GM10266 (cell line): ENCODE data around the gene KIN.
"Not testable (repeated sequence)": the region's sequence is repeated elsewhere in the genome, so short reads cannot be mapped to it uniquely, and the experiment has no call there.

Experiments used
- DNase-seq: peaks from one replicate; pipeline ENCODE4 v3.0.0; 2012; ENCODE audit errors: extremely low spot score
- CTCF ChIP-seq: IDR thresholded peaks from 2 replicates; pipeline ENCODE4 v1.5.1; 2012; ENCODE audit warnings: mild to moderate bottlenecking, low read depth; ENCODE audit not compliant: control insufficient read depth, insufficient read depth; ENCODE audit errors: missing control alignments

The KIN gene

DNA sequence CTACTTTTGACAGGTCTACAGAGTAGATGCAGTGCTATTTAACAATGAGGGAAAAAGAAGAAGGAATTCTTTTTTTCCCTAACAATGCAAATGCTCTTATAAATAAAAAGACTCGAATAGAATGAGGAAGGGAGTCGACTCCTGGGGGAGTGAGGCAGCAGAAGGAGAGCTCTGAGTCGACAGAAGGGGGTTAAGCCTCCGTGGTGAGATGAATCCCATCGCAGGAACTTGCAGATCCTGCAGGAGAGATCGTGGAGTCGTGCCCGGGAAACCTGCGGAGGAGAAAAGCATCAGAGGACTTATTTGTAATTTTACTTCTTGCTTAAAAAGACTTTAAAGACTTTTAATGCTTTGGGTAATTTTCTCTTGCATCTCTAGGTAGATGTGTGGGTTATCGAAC is 67.3 kb downstream of the KIN start:
- no peak for DNase-seq
- TF ChIP-seq CTCF: no peak

GRCh38 chr10:7718685-7719084 is 69.1 kb downstream of the KIN start:
- no peak for DNase-seq
- no peak for TF ChIP-seq CTCF

- TF ChIP-seq CTCF: no peak
- no peak for DNase-seq
Measured at GRCh38 chr10:7717767-7718166, 70.0 kb downstream of the KIN start.

GRCh38 chr10:7715515-7715914 is 72.3 kb downstream of the KIN start:
- no peak for DNase-seq
- no peak for TF ChIP-seq CTCF

GRCh38 chr10:7711075-7711474 is 76.7 kb downstream of the KIN start:
- not testable (repeated sequence) for DNase-seq

DNA sequence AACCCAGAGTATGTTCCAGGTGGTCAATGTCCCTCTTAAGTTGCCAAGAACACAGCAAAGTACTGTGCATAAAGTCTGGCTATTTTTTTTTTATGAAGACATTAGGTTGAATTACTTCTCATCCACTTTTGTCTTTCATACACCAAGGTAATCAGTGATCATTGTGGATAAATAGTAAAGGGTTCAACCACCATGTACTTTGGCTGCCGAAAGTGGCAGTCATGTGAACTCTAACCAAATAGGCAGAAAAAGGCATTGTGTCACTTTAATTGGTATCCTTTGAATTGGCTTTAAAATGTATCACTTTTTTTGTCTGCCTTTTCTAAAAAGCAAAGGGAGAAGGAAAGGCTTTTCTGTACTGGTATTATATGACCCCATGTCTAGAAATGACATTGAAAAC is 77.3 kb downstream of the KIN start:
- TF ChIP-seq CTCF: no peak
- no peak for DNase-seq

GRCh38 chr10:7708832-7709231 is 79.0 kb downstream of the KIN start:
- no peak for TF ChIP-seq CTCF
- no peak for DNase-seq

GRCh38 chr10:7707858-7708622 is 79.8 kb downstream of the KIN start:
- DNase-seq: no peak
- no peak for TF ChIP-seq CTCF
